ENCODE measurements around the gene RPTOR. TPM values are rescaled to one million over a fixed set of nuclear protein-coding genes. Genes with fewer than 3 reads are reported as not detected.
"Not testable (repeated sequence)": the region's sequence is repeated elsewhere in the genome, so short reads cannot be mapped to it uniquely, and the experiment has no call there.

Gene RPTOR
- total RNA-seq, 3 donors from 2014 or later (not counting 1 experiment from before 2014, with no cell fraction given), result 49.2 to 63.6 (median 55.4) TPM

GRCh38 chr17:80528536-80528935 lies 16.1 kb upstream of the RPTOR start:
- Histone ChIP-seq H3K27me3 (ENCODE audit: control insufficient read depth, insufficient read depth, low read length) (no peaks in the 10 kb centered on the region), H3K36me3 (ENCODE audit: control insufficient read depth, insufficient read depth, low read length) (no peaks in the 10 kb centered on the region), H3K9me3 (ENCODE audit: control insufficient read depth, insufficient read depth, low read length) (no peaks in the 10 kb centered on the region), H3K27ac (ENCODE audit: low read length) (no peak overlapping the region), H3K4me1 (ENCODE audit: control insufficient read depth, insufficient read depth, low read length) (no peaks in the 10 kb centered on the region), H3K4me3 (ENCODE audit: low read length) (no peak overlapping the region)
- Mint-ChIP-seq H3K4me1 (no peaks in the 10 kb centered on the region), H3K4me3 (no peak overlapping the region), H3K27me3 (ENCODE audit: low read depth in 2 of 2) (peaks cover 10 to 12% of the 10 kb centered on the region in 2 donors), H3K27ac (no peak overlapping the region), H3K36me3 (no peaks in the 10 kb centered on the region), H3K9me3 (no peaks in the 10 kb centered on the region)
- DNase-seq, result no peak
- WGBS (ENCODE audit: insufficient coverage), result 66% methylated on average over 7 of the region's 8 CpGs
- ATAC-seq, result no peak
- intact Hi-C loops (cut with micrococcal nuclease), result no loop called here
- no peak for TF ChIP-seq CTCF (IDR thresholded peaks at IDR 0.05)

- DNase-seq, result no peak
- H3K27me3 Mint-ChIP-seq (ENCODE audit: low read depth in 2 of 2), result peaks cover 10 to 12% of the 10 kb centered on the region in 2 donors
- H3K4me3 ChIP-seq (ENCODE audit: low read length), result no peak overlapping the region
- TF ChIP-seq CTCF (IDR thresholded peaks at IDR 0.05), result no peak
- H3K4me3 Mint-ChIP-seq, result no peak overlapping the region
- 83% methylated on average over 20 of the region's 23 CpGs for WGBS (ENCODE audit: insufficient coverage)
- no peaks in the 10 kb centered on the region for H3K36me3 ChIP-seq (ENCODE audit: control insufficient read depth, insufficient read depth, low read length)
- H3K4me1 Mint-ChIP-seq, result no peaks in the 10 kb centered on the region
- H3K4me1 ChIP-seq (ENCODE audit: control insufficient read depth, insufficient read depth, low read length), result no peaks in the 10 kb centered on the region
- H3K36me3 Mint-ChIP-seq, result no peaks in the 10 kb centered on the region
- intact Hi-C loops (cut with micrococcal nuclease), result no loop called here
- H3K27ac Mint-ChIP-seq, result no peak overlapping the region
- no peaks in the 10 kb centered on the region for H3K9me3 Mint-ChIP-seq
- ATAC-seq, result no peak
- no peaks in the 10 kb centered on the region for H3K27me3 ChIP-seq (ENCODE audit: control insufficient read depth, insufficient read depth, low read length)
- no peak overlapping the region for H3K27ac ChIP-seq (ENCODE audit: low read length)
- no peaks in the 10 kb centered on the region for H3K9me3 ChIP-seq (ENCODE audit: control insufficient read depth, insufficient read depth, low read length)
These were observed 15.3 kb upstream of the RPTOR start for GRCh38 chr17:80529104-80529903.

- H3K4me1 ChIP-seq (ENCODE audit: control insufficient read depth, insufficient read depth, low read length), result no peaks in the 10 kb centered on the region
- H3K27me3 ChIP-seq (ENCODE audit: control insufficient read depth, insufficient read depth, low read length), result no peaks in the 10 kb centered on the region
- no peak overlapping the region for H3K4me3 ChIP-seq (ENCODE audit: low read length)
- Mint-ChIP-seq H3K4me3 (no peak overlapping the region), H3K9me3 (no peaks in the 10 kb centered on the region), H3K27me3 (ENCODE audit: low read depth in 2 of 2) (peaks cover 10 to 12% of the 10 kb centered on the region in 2 donors), H3K4me1 (no peaks in the 10 kb centered on the region), H3K36me3 (no peaks in the 10 kb centered on the region), H3K27ac (no peak overlapping the region)
- intact Hi-C loops (cut with micrococcal nuclease), result no loop called here
- H3K36me3 ChIP-seq (ENCODE audit: control insufficient read depth, insufficient read depth, low read length), result no peaks in the 10 kb centered on the region
- ATAC-seq (no peak), DNase-seq (no peak)
- no peak for TF ChIP-seq CTCF (IDR thresholded peaks at IDR 0.05)
- H3K27ac ChIP-seq (ENCODE audit: low read length), result no peak overlapping the region
- 94% methylated on average over 6 of the region's 6 CpGs for WGBS (ENCODE audit: insufficient coverage)
- no peaks in the 10 kb centered on the region for H3K9me3 ChIP-seq (ENCODE audit: control insufficient read depth, insufficient read depth, low read length)
These were observed 14.7 kb upstream of the RPTOR start for GRCh38 chr17:80529904-80530292.

GRCh38 chr17:80531400-80531799 lies 13.2 kb upstream of the RPTOR start:
- H3K27ac ChIP-seq (ENCODE audit: low read length), result no peak overlapping the region
- Mint-ChIP-seq H3K27me3 (ENCODE audit: low read depth in 2 of 2) (peaks cover 10 to 12% of the 10 kb centered on the region in 2 donors), H3K27ac (no peak overlapping the region), H3K36me3 (no peaks in the 10 kb centered on the region), H3K9me3 (no peaks in the 10 kb centered on the region), H3K4me3 (no peak overlapping the region), H3K4me1 (no peaks in the 10 kb centered on the region)
- no peak for DNase-seq
- TF ChIP-seq CTCF (IDR thresholded peaks at IDR 0.05), result no peak
- H3K27me3 ChIP-seq (ENCODE audit: control insufficient read depth, insufficient read depth, low read length), result no peaks in the 10 kb centered on the region
- ATAC-seq, result no peak
- WGBS (ENCODE audit: insufficient coverage), result 83% methylated on average over 5 of the region's 7 CpGs
- H3K4me3 ChIP-seq (ENCODE audit: low read length), result no peak overlapping the region
- no peaks in the 10 kb centered on the region for H3K9me3 ChIP-seq (ENCODE audit: control insufficient read depth, insufficient read depth, low read length)
- no peaks in the 10 kb centered on the region for H3K36me3 ChIP-seq (ENCODE audit: control insufficient read depth, insufficient read depth, low read length)
- intact Hi-C loops (cut with micrococcal nuclease), result no loop called here
- no peaks in the 10 kb centered on the region for H3K4me1 ChIP-seq (ENCODE audit: control insufficient read depth, insufficient read depth, low read length)

- intact Hi-C loops (cut with micrococcal nuclease); DNase-seq: not testable (repeated sequence)
These were observed 7.3 kb upstream of the RPTOR start for GRCh38 chr17:80537386-80537785.

More at GRCh38 chr17:80537386-80537785, 7.3 kb upstream of the RPTOR start:
- not testable (repeated sequence) for H3K36me3 ChIP-seq (ENCODE audit: control insufficient read depth, insufficient read depth, low read length); H3K4me3 Mint-ChIP-seq; H3K9me3 Mint-ChIP-seq; H3K4me1 ChIP-seq (ENCODE audit: control insufficient read depth, insufficient read depth, low read length); H3K9me3 ChIP-seq (ENCODE audit: control insufficient read depth, insufficient read depth, low read length); H3K27me3 ChIP-seq (ENCODE audit: control insufficient read depth, insufficient read depth, low read length); H3K36me3 Mint-ChIP-seq; H3K27ac ChIP-seq (ENCODE audit: low read length); H3K4me3 ChIP-seq (ENCODE audit: low read length); H3K4me1 Mint-ChIP-seq; H3K27ac Mint-ChIP-seq; ATAC-seq
- peaks cover 10 to 15% of the 10 kb centered on the region in 2 donors for H3K27me3 Mint-ChIP-seq (ENCODE audit: low read depth in 2 of 2)
- WGBS (ENCODE audit: insufficient coverage), result 94% methylated on average over 23 of the region's 30 CpGs
